OCI-LY1 (cell line): ENCODE results near the gene SPARC.

ENCODE experiments used
- CTCF ChIP-seq: fragments of 200-600 bp; sonication (generic), shearing (Covaris generic); IDR thresholded peaks from 2 replicates; pipeline ENCODE4 v1.5.1; 2017; ENCODE audit warnings: mild to moderate bottlenecking, antibody characterized with exemption, low read length, moderate library complexity, mixed read lengths
- EZH2 ChIP-seq: fragments of 200-600 bp; sonication (generic), shearing (Covaris generic); IDR thresholded peaks from 2 replicates; pipeline ENCODE4 v1.8.0; 2017; ENCODE audit warnings: borderline replicate concordance, mixed run types, mild to moderate bottlenecking, antibody characterized with exemption, low read length, moderate library complexity, mixed read lengths

- TF ChIP-seq CTCF, result no peak
- no peak for TF ChIP-seq EZH2
Observed at GRCh38 chr5:151733358-151734063, 46.8 kb upstream of the SPARC start.
